ENCODE results near the gene NPIPA1.
"Not testable (repeated sequence)": the region's sequence is repeated elsewhere in the genome, so short reads cannot be mapped to it uniquely, and the experiment has no call there.

Gene NPIPA1

GRCh38 chr16:14937143-14937542 lies at the start of gene NPIPA1:
NPIPA1 (plus strand) TSS chr16:14937443; CDS start chr16:14937443, 0 bp downstream.
- DNase-seq (ENCODE audit: low spot score): not testable (repeated sequence)

- not testable (repeated sequence) for DNase-seq (ENCODE audit: low spot score)
These were observed 45.1 kb upstream of the NPIPA1 start for GRCh38 chr16:14892111-14892510.

DNA sequence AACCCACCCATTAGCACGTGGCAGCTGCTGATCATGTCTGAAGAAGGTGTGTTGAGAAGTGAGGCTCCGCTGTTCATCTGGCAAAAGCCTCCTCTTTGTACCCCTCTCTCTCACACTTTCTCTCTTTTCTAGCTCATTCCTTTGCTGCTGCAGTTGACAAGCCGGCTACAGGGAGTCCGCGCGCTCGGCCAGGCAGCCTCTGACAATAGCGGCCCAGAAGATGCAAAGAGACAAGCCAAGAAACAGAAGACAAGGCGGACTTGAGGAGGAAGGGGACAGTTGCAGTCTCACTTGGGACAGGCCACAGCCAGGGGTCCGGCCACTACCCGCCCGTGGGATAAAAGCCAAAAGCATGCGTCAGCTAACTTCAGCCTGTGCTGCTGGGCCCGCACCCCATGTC lies 41.9 kb upstream of the NPIPA1 start:
- DNase-seq (ENCODE audit: low spot score): not testable (repeated sequence)

DNA sequence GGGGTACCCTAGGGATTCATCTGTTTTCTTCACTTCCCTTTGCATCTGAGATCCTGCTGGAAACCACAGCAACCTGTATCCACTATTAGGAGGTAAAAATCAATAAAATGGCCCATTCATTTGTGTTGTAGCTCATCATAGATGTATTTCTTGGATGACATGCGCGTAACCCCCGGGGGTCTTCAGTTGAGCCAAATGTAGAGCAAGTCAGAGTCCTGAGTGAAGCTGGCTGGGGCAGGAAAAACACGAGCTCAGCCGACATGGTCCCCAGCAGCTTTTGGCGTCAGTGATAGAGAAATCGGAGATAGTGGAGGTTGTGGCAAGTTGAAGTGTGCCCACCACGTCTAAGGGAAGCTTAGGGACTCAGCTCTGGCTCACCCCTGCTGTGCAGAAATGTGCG lies 41.2 kb upstream of the NPIPA1 start:
- not testable (repeated sequence) for DNase-seq (ENCODE audit: low spot score)

- DNase-seq (ENCODE audit: low spot score): not testable (repeated sequence)
These were observed 40.1 kb upstream of the NPIPA1 start for GRCh38 chr16:14897006-14897664.

DNA sequence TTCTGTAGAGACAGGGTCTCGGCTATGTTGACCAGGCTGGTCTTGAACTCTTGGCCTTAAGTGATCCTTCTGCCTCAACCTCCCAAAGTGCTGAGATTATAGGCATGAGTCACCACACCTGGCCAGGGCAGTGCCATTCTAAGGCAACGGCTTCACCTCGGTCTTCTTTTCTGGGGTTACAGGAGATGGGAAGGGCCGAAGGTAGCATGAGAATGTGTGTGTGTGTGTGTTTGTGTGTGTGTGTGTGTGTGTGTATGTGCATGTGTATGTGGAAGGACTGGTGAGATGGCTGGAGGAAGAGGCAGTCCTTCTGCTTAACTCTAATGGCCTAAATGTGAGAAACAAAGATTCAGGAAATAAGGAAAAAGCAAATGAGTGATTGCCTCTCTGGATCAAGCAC lies 39.1 kb upstream of the NPIPA1 start:
- DNase-seq (ENCODE audit: low spot score): not testable (repeated sequence)

GRCh38 chr16:14903191-14903957 lies 33.9 kb upstream of the NPIPA1 start:
- not testable (repeated sequence) for DNase-seq (ENCODE audit: low spot score)

DNA sequence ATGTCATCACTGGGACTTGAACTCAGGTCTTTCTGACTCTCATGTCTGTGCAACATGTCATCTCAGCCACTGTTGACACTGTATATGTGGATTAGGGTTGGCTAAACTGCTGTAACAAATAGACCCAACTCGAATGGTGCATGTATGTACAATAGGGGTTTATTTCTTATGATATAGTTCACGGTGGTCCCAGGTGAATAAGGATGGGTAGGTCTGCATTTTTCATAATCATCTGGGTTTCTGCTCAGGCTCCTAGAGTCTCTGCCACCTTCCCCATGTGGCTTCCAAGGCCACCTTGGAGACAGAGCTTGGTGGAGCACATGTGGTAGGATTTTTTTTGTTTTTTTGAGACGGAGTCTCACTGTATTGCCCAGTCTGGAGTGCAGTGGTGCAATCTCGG lies 27.5 kb upstream of the NPIPA1 start:
- not testable (repeated sequence) for DNase-seq (ENCODE audit: low spot score)

- not testable (repeated sequence) for DNase-seq (ENCODE audit: low spot score)
These were observed 26.2 kb upstream of the NPIPA1 start for GRCh38 chr16:14910833-14911629.

GRCh38 chr16:14911954-14912353 lies 25.3 kb upstream of the NPIPA1 start:
- not testable (repeated sequence) for DNase-seq (ENCODE audit: low spot score)

DNA sequence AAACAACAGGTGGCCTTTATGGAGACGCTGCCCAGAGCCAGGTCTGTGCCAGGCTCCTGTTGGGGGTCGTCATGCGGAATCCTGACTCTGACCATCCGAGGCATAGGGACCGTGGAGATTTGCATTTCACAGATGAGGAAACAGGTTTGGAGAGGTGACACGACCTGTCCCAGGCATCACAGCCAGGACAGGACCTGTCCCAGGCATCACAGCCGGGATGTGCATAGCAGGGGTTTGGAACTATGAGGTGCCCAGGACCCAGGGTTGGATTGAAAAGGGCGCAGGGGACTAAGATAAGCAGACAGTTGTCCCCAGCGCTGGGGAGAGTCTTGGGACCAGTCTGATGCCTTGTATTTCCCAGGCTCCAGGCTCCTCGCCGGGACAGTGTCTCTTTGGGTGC lies 24.7 kb upstream of the NPIPA1 start:
- DNase-seq (ENCODE audit: low spot score): not testable (repeated sequence)

- not testable (repeated sequence) for DNase-seq (ENCODE audit: low spot score)
These were observed 18.7 kb upstream of the NPIPA1 start for GRCh38 chr16:14918504-14918903.

DNA sequence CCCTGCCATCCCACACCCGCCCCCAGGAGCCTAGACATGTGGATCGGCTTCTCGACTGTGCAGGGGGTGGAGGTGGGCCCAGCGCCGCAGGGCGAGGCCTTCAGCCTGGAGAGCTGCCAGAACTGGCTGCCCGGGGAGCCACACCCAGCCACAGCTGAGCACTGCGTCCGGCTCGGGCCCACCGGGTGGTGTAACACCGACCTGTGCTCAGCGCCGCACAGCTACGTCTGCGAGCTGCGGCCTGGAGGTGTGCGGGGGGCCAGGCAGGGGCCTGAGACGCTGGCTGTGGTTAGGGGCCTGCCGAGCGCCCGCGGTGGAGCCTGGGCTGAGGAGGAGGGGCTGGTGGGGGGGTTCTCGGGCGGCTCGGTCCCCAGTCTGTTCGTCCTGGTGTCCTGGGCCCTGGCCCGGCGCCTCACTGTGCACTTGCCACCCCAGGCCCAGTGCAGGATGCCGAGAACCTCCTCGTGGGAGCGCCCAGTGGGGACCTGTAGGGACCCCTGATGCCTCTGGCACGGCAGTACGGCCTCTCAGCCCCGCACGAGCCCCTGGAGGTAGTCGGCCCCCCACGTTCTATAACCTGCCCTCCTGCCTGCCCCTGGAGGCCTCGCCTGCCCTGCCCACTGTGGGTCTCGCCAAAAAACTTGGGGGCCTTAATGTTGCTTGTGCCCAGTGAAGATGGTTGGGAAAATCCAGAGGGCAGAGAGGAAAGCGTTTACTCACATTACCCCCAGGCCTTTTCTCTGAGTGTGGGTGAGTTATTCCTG lies 17.2 kb upstream of the NPIPA1 start:
- not testable (repeated sequence) for DNase-seq (ENCODE audit: low spot score)

GRCh38 chr16:14922285-14922684 lies 15.0 kb upstream of the NPIPA1 start:
- DNase-seq (ENCODE audit: low spot score): not testable (repeated sequence)

DNA sequence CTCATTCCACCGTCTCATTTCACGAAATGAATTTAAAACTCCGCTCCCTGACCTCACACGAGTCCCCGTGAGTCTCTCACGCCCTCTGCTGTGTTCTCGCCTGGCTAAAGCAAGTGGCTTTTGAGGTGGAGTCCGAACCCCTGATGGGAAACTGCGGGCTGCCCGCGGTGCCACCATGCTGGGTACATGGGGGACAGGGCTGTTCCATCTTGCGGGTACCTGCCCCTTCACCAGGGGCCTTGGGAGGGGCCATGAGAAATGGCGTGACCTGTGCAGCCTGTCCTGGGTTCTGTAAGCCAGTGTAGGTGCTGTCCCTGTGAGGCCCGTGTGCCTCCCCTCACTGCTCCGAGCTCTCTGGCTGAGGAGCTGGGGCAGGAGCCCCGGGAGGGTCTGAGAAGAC lies 14.3 kb upstream of the NPIPA1 start:
- not testable (repeated sequence) for DNase-seq (ENCODE audit: low spot score)

DNA sequence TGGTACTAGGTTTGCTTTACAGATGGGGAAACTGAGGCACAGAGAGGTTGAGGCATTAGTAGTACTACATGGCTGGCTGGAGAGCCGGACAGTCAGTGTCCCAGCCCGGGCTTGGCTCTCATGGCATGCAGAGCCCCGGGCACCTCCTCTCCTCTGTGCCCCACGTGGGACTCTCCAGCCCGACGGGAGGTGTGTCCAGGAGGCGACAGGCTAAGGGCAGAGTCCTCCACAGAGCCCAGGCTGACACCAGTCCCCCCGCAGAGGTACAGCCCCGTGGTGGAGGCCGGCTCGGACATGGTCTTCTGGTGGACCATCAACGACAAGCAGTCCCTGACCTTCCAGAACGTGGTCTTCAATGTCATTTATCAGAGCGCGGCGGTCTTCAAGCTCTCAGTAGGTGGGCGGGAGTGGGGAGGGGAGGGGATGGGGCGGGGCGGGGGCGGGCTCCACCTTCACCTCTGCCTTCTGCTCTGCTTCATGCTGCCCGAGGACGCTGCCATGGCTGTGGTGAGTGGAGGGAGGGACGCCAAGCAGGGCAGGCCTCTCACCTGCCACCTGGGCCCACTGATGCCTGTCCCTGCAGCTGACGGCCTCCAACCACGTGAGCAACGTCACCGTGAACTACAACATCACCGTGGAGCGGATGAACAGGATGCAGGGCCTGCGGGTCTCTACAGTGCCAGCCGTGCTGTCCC lies 13.7 kb upstream of the NPIPA1 start:
- DNase-seq (ENCODE audit: low spot score): not testable (repeated sequence)

DNA sequence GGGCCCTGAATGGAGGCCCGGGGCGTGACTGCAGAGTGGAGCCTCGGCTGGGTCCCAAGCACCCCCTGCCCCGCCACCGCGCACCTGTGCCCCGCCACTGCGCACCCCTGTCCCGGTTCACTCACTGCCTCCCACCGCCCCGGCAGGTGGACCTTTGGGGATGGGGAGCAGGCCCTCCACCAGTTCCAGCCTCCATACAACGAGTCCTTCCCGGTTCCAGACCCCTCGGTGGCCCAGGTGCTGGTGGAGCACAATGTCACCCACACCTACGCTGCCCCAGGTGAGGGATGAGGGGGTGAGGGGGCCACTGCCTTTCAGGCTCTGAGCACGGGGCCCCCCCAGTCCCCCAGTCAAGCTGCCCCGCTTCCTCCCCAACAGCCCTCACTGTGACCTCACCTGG lies 12.9 kb upstream of the NPIPA1 start:
- DNase-seq (ENCODE audit: low spot score): not testable (repeated sequence)

GRCh38 chr16:14924982-14925381 lies 12.3 kb upstream of the NPIPA1 start:
- not testable (repeated sequence) for DNase-seq (ENCODE audit: low spot score)

GRCh38 chr16:14928064-14928714 lies 9.1 kb upstream of the NPIPA1 start:
- DNase-seq (ENCODE audit: low spot score): not testable (repeated sequence)

- not testable (repeated sequence) for DNase-seq (ENCODE audit: low spot score)
These were observed 8.1 kb upstream of the NPIPA1 start for GRCh38 chr16:14929176-14929575.

All from COLO829 (cell line).